T-helper 2 cell treated with Interferon-gamma antibody and Interleukin-4, amounts not matched to agents 5 μg/mL and 100 μg/mL, for 36 hours (primary cell): ENCODE data around the gene RORB.

Experiments
- DNase-seq: peaks from one replicate; pipeline ENCODE4 v3.0.0; 2021; ENCODE audit warnings: low spot score
- H3K27ac Mint-ChIP-seq: one replicate; pipeline ENCODE4 v1.8.0; 2021; ENCODE audit warnings: mild to moderate bottlenecking, mixed read lengths
- H3K27me3 Mint-ChIP-seq: one replicate; pipeline ENCODE4 v1.8.0; 2021; ENCODE audit warnings: low read depth, mixed read lengths
- H3K36me3 Mint-ChIP-seq: one replicate; pipeline ENCODE4 v1.8.0; 2021; ENCODE audit warnings: low read depth, mixed read lengths
- H3K4me1 Mint-ChIP-seq: one replicate; pipeline ENCODE4 v1.8.0; 2021; ENCODE audit warnings: low read depth, mixed read lengths
- H3K4me3 Mint-ChIP-seq: one replicate; pipeline ENCODE4 v1.8.0; 2022; ENCODE audit warnings: mild to moderate bottlenecking, moderate library complexity, mixed read lengths
- H3K9me3 Mint-ChIP-seq: one replicate; pipeline ENCODE4 v1.8.0; 2021; ENCODE audit warnings: mixed read lengths

Gene RORB

DNA sequence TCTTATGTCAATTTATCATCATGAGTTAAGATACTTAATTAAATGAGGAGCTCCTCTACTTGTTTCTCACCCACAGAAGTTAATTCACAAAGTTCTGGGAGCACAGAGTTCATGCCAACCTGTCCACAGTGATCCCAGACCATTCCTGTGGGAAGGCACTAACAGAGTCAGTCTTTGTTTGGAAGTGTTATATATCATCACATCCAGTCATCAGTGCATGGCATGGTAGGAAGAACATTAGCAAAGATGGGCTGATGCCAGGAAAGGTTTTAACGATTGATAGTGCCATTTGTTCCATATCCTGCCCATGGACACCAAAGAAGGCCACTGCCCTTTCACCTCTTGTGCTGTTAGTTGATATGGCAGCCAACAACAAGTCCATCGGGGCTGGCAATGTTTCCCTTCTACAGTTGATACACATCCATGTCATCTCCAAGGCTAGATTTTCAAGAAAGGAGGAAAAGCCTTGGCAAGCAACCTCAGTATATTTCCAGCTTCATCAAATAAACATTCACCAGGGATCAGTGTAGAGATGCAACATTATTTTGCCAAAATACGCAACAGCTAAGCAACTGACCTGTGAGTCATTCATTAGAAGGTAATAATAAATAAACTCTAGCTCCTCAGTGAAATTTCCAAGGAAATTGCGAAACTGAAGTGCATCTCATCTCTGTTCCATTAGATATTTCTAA lies 169.6 kb downstream of the RORB start:
- H3K27ac Mint-ChIP-seq = no peak overlapping the region
- DNase-seq = no peak

DNA sequence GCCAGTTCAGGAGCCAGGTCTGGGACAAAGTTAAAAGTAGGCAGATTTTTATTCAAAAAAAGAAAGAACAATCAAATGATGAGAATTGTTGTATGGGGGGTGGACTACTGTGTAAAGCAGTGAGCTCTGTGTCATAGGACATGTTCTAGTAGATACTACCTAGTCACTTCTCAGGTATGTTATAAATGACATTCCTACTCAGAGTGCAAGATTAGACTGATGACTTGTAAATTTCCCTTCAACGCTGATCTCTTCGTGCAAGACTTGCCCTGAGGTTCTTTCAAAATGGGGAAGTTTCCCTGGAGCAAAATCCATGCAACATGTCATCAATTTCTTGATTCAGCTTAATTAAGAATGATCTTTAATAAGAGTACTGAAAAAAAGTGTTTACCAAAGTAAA lies 175.1 kb downstream of the RORB start:
- Mint-ChIP-seq H3K4me3 (no peak overlapping the region), H3K27me3 (no peaks in the 10 kb centered on the region), H3K4me1 (no peaks in the 10 kb centered on the region), H3K27ac (no peak overlapping the region), H3K36me3 (no peaks in the 10 kb centered on the region), H3K9me3 (no peaks in the 10 kb centered on the region)
- no peak for DNase-seq

More for the DNA sequence above, 169.6 kb downstream of the RORB start:
- no peaks in the 10 kb centered on the region for H3K36me3 Mint-ChIP-seq
- no peaks in the 10 kb centered on the region for H3K9me3 Mint-ChIP-seq
- H3K4me3 Mint-ChIP-seq = no peak overlapping the region
- no peaks in the 10 kb centered on the region for H3K27me3 Mint-ChIP-seq
- H3K4me1 Mint-ChIP-seq = no peaks in the 10 kb centered on the region

DNA sequence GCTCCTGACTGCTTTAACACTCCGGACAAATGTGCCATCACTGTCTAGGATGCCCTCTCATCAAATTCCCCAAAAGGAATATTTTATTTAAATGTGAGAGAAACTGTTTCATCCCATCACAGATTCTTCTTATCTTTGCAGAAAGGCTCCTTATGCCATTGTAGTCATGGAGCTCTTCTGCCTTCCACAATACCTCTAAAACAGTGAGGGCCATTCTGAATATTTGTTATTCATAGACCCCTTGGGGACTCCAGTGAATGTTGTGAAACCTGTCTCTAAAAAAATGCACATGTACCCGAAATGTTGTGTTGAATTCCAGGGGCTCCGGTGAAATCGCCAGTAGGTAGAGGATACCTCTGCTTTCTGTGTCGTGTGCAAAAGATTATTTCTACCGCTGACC lies 176.9 kb downstream of the RORB start:
- no peaks in the 10 kb centered on the region for H3K9me3 Mint-ChIP-seq
- no peak overlapping the region for H3K27ac Mint-ChIP-seq
- no peaks in the 10 kb centered on the region for H3K4me1 Mint-ChIP-seq
- DNase-seq = no peak
- H3K4me3 Mint-ChIP-seq = no peak overlapping the region
- H3K27me3 Mint-ChIP-seq = no peaks in the 10 kb centered on the region
- no peaks in the 10 kb centered on the region for H3K36me3 Mint-ChIP-seq

DNA sequence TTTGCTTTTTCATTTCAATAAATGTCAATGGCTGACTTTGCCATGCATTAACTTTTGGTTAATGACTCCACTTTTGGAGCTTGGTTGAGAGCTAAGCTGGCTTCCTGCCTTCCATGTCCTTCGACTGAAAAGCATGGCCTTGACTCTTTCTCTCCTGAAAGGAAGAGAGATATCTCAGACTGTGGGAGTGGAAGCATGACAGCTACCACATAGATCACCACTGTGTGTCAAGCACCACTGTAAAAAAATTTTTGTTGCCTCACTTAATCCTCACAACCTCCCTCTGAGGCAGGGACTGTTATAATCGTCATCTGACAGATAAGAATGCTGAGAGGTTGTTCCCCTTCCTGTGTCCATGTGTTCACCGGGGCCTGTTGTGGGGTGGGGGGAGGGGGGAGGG lies 184.8 kb downstream of the RORB start:
- Mint-ChIP-seq H3K27me3 (no peaks in the 10 kb centered on the region), H3K4me3 (no peak overlapping the region), H3K9me3 (no peaks in the 10 kb centered on the region), H3K27ac (no peak overlapping the region), H3K4me1 (no peaks in the 10 kb centered on the region), H3K36me3 (no peaks in the 10 kb centered on the region)
- no peak for DNase-seq

DNA sequence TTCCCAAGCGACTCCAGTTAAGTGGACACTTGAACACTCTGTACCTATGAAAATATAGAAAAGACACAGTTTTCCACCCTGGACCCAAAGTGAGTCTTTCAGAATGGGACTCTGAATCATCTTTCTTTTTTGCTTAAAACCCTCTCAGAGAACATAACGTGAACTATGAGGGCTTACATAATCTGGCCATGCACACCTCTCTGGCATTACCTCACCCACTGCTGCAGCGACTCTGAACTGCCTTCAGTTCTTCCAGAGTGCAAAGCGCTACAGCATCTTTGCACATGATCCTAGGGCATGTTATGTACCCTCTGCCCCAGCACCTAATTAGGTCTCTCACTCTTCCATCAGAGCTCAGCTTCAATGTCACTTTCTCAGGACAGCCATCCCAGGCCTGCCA lies 186.2 kb downstream of the RORB start:
- no peak overlapping the region for H3K27ac Mint-ChIP-seq
- H3K4me1 Mint-ChIP-seq = no peaks in the 10 kb centered on the region
- H3K36me3 Mint-ChIP-seq = no peaks in the 10 kb centered on the region
- DNase-seq = no peak
- peaks cover 2% of the 10 kb centered on the region for H3K27me3 Mint-ChIP-seq
- H3K4me3 Mint-ChIP-seq = no peak overlapping the region
- H3K9me3 Mint-ChIP-seq = no peaks in the 10 kb centered on the region

DNA sequence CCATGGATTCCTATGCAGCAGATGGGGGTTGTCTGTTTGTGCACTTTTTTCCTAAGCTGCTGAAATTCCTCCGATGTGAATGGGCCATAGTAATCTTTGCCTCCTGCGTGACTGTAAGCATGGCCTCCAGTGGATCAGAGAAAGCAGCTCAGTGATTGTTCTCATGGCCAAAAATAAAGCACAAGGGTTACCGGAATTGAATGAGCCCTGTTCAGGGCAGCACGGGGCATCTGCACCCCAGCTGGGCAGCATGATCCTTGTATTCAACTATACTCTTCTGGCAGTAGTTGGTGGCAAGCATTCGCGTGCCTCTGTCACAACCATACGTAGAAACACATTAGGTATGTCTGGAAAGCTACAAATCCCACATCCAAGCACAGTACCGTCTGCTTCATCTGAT lies 193.9 kb downstream of the RORB start:
- Mint-ChIP-seq H3K4me3 (no peak overlapping the region), H3K9me3 (no peaks in the 10 kb centered on the region), H3K4me1 (no peaks in the 10 kb centered on the region), H3K27ac (no peak overlapping the region), H3K36me3 (no peaks in the 10 kb centered on the region), H3K27me3 (peaks cover 2% of the 10 kb centered on the region)
- no peak for DNase-seq

DNA sequence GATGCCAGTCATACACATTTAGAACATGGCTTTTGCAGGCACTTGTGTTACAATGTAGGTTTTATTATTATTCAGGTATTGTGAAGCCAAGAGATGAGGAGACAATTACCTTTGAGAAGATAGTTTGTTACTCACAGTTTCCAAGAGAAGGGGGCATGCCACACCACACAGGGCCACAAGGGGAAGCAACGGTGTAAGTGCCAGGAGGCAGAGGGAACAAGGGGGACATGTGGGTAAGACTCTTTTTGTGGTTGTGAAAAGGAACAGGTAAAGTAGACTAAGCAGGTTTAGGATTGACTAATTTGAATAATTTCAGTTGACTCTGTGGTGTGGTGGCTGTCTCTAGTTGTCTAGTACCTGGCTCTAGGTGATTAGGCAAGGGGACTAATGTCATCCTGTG lies 199.4 kb downstream of the RORB start:
- no peak for DNase-seq
- Mint-ChIP-seq H3K9me3 (no peaks in the 10 kb centered on the region), H3K27ac (no peak overlapping the region), H3K4me3 (no peak overlapping the region), H3K36me3 (no peaks in the 10 kb centered on the region), H3K4me1 (no peaks in the 10 kb centered on the region), H3K27me3 (peaks cover 2% of the 10 kb centered on the region)

DNA sequence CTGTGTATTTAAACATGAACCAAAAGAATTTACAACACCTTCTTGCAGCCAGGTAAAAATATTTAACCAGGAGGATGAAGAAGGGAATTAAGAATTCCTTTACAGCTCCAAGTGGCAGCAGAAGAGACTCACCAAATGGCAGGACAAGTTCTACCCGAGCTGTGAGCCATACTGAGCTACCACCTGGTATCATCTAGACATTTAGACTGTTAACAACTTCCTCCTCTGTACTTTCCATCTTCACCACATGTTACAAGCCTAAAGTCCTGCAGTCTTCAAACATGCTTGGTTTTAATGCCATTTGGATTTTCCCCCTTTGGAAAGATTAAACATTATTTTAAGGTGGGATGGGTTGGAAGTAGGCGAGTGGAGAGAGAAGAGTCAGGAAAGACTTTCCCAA lies 200.4 kb downstream of the RORB start:
- no peaks in the 10 kb centered on the region for H3K4me1 Mint-ChIP-seq
- peaks cover 2% of the 10 kb centered on the region for H3K27me3 Mint-ChIP-seq
- no peaks in the 10 kb centered on the region for H3K9me3 Mint-ChIP-seq
- H3K27ac Mint-ChIP-seq = no peak overlapping the region
- H3K4me3 Mint-ChIP-seq = no peak overlapping the region
- no peaks in the 10 kb centered on the region for H3K36me3 Mint-ChIP-seq
- DNase-seq = no peak

DNA sequence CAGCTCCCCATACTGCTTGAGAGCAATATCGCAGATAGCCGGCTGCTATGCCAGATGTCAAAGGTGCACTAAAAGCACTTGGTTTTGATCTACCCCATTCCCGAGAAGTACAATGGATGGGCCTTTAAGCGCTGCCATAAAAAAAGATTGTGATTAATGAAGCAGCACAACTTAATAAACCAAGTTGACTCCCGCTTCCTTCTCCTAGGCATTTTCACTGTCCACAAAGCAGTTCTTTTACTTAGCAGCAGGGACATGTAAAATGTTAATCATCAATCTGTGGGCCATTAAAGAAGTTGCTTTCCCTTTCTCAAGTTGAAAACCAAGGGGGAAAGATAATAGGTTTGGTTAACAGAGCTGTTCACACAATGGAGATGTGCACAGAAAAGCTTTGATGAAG lies 214.2 kb downstream of the RORB start:
- no peaks in the 10 kb centered on the region for H3K9me3 Mint-ChIP-seq
- H3K4me3 Mint-ChIP-seq = no peak overlapping the region
- H3K36me3 Mint-ChIP-seq = no peaks in the 10 kb centered on the region
- no peaks in the 10 kb centered on the region for H3K27me3 Mint-ChIP-seq
- no peak overlapping the region for H3K27ac Mint-ChIP-seq
- H3K4me1 Mint-ChIP-seq = no peaks in the 10 kb centered on the region
- no peak for DNase-seq

DNA sequence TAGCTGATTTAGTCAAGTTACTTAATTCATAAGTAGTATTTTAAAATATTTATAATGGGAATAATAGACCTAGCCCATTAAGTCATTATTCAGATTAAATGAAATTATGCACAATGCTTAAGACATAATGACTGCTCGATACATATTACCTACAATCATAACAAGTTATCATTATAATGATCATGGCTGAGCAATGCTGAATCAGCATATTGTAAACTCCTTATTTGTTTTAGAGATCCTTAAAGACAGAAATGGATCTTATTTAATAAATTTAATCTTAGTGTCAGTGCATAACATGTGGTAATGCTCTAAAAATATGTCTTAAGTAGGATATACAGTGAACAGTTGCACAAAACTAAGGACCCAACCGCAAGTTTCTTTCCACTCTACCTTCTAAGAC lies 221.6 kb downstream of the RORB start:
- H3K27me3 Mint-ChIP-seq = no peaks in the 10 kb centered on the region
- no peaks in the 10 kb centered on the region for H3K4me1 Mint-ChIP-seq
- H3K4me3 Mint-ChIP-seq = no peak overlapping the region
- DNase-seq = no peak
- no peaks in the 10 kb centered on the region for H3K36me3 Mint-ChIP-seq
- H3K27ac Mint-ChIP-seq = no peak overlapping the region
- no peaks in the 10 kb centered on the region for H3K9me3 Mint-ChIP-seq

DNA sequence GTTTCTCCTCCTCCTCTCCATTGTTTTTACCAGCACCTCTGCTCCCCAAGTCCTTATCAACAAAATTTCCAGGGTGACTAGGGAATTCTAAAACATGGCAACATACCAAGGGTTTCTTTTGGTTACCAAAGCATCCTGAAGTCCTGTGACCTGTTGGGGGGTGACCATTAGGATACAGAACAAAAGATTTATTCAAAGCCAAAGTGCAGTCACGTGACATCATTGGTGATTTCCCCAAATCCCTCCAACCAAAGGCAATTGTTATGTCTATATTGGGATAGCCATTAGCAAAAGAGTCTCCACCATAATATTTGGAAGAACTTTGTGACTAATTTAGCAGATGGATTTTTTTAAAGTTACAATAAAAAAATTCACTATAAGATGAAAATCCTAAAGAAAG lies 222.2 kb downstream of the RORB start:
- Mint-ChIP-seq H3K9me3 (no peaks in the 10 kb centered on the region), H3K4me3 (no peak overlapping the region), H3K27me3 (no peaks in the 10 kb centered on the region), H3K27ac (no peak overlapping the region), H3K36me3 (no peaks in the 10 kb centered on the region), H3K4me1 (no peaks in the 10 kb centered on the region)
- DNase-seq = no peak

DNA sequence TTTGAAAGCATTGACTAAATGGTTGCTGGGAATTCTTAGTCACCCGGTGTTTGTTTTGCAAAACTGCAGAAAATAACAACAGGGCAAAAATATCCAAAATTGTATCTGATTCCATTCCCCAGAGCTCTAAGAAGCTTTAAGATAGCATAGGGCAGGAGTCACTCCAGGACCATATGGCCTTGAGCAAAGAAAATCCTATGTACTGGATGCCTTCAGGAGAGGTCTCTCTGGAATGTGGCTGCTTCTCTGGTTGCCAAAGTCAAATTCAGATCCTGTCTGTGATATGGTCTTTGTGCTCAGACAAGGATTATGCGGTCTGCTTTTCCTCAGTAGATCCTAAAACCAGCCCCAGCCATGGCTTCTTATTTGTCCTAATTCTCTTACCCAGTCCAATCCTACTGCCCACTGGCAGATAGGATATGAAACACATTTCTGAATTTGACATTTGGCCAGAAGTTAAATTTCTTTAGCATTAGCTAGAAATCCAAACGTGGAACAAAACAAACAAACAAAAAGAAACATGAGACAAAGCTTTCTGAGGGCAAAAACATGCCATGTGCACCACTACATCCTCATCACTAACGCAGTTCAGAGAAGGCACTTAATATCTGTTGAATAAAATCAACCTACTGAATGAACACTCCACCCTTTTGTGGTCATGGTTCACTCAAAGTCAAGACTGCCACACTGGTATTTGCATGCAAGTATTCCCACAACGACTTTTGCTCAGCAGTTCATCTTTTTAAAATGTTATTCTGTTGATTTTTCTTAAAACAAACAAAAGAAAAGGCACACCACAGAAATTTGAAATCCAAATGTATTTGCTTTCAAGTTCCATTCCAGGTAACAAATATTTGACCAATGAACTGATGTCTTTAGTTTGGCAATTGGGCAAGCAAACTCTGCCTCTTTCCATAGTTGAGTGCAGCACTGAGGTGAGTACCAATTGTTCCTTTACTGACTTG lies 224.8 kb downstream of the RORB start:
- H3K4me1 Mint-ChIP-seq = no peaks in the 10 kb centered on the region
- no peaks in the 10 kb centered on the region for H3K9me3 Mint-ChIP-seq
- H3K36me3 Mint-ChIP-seq = no peaks in the 10 kb centered on the region
- no peak overlapping the region for H3K4me3 Mint-ChIP-seq
- H3K27ac Mint-ChIP-seq = no peak overlapping the region
- no peaks in the 10 kb centered on the region for H3K27me3 Mint-ChIP-seq
- DNase-seq = no peak

DNA sequence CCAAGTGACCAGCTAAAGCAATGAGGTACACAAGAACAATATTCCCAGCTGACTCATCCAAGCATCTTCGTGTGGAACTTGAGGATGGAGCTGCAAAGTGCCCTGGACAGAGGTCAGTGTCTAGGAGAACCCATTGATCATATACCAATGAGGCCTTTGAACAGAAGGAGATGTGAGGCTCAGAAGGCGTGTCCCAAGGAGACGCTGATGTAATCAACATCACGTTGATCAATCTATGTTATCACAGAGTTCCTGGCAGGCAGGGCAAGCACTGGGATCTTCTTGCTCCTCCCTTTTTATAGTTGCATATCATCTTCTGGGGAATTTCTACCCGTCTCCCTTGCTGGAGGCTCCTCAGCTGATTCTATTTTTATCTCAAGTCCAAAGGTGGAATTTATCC lies 227.2 kb downstream of the RORB start:
- H3K9me3 Mint-ChIP-seq = no peaks in the 10 kb centered on the region
- no peaks in the 10 kb centered on the region for H3K27me3 Mint-ChIP-seq
- H3K4me1 Mint-ChIP-seq = no peaks in the 10 kb centered on the region
- no peak overlapping the region for H3K4me3 Mint-ChIP-seq
- no peak for DNase-seq
- H3K36me3 Mint-ChIP-seq = no peaks in the 10 kb centered on the region
- no peak overlapping the region for H3K27ac Mint-ChIP-seq

DNA sequence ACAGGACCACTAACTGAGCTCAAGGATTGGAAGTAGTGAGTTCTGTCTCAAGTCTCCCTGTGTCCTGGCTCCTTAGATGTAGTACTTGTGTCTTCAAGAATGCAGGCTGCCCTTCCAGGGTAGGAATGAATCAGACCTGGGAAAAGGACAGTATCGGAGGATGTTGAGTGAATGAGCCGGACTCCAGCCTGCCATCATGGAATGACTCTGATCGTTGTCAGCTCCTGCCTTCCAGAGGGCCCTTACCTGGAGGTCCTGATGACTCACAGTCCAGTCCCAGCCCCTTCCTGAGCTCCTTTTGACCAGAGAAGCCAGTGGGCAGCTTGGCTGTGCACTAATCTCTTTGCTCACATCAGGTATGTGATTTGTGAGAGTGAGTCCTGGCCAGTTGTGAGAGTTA lies 229.4 kb downstream of the RORB start:
- Mint-ChIP-seq H3K27me3 (no peaks in the 10 kb centered on the region), H3K27ac (no peak overlapping the region), H3K36me3 (no peaks in the 10 kb centered on the region), H3K9me3 (no peaks in the 10 kb centered on the region), H3K4me1 (no peaks in the 10 kb centered on the region), H3K4me3 (no peak overlapping the region)
- no peak for DNase-seq
